Tibial nerve (tissue), 4 donors: ENCODE data around the gene SOX5.

Source experiments
- CTCF ChIP-seq, 5 experiments: fragments of 200-600 bp in 3 of 5; fragments of 450-650 bp in 2 of 5; sonication (generic) in 3 of 5; IDR thresholded peaks; one replicate each; pipeline ENCODE4 v1.5.1; 2016 to 2019; ENCODE audit warnings: antibody characterized with exemption in 5 of 5, mild to moderate bottlenecking in 3 of 5, moderate library complexity in 2 of 5
- EP300 ChIP-seq, 2 donors: sonication (generic); formaldehyde crosslinking; IDR thresholded peaks; one replicate each; pipeline ENCODE4 v1.6.1; 2017; ENCODE audit warnings: antibody characterized with exemption in 2 of 2, mild to moderate bottlenecking in 1 of 2
- POLR2A ChIP-seq, 2 donors: fragments of 450-650 bp; IDR thresholded peaks; one replicate each; pipeline ENCODE4 v1.6.1; 2017; ENCODE audit warnings: antibody characterized with exemption in 2 of 2, mild to moderate bottlenecking in 2 of 2, moderate library complexity in 2 of 2

DNA sequence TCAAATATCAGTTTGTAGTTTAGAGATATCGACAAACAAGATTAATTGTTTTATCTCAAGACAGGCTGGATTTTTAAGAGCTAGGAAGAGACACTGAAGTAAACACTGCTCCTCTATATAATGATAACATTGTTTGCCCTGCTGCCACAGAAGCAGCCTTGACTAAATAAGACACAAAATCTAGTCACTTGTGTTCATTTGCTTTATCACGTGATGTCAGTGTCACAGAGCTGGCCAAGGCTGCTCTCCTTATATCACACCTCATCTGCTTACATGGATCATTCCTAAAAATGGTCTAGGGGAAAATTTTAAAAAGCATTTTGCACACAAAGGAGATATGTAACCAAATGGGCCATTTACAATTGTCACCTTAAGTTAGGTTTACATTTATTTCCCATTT is 64.1 kb downstream of the SOX5 start:
- TF ChIP-seq CTCF (IDR thresholded peaks at IDR 0.05) (no peak), EP300 (IDR thresholded peaks at IDR 0.05) (no peak), POLR2A (IDR thresholded peaks at IDR 0.05) (no peak)
